DOHH2 (cell line): ENCODE results near the gene TSPAN32.

ENCODE experiments used
- H3F3A ChIP-seq: fragments of 200-600 bp; sonication (generic), shearing (Covaris generic); 2 replicates; pipeline ENCODE4 v1.6.0; 2016; ENCODE audit warnings: antibody characterized with exemption, mild to moderate bottlenecking; ENCODE audit not compliant: control insufficient read depth, insufficient read depth
- H3K27ac ChIP-seq: fragments of 200-600 bp; sonication (generic); 2 replicates; pipeline ENCODE4 v1.5.1; 2014; ENCODE audit warnings: low read depth, mild to moderate bottlenecking, low read length, moderate library complexity
- H3K27me3 ChIP-seq: fragments of 200-600 bp; sonication (generic); 2 replicates; pipeline ENCODE4 v1.6.1; 2014; ENCODE audit warnings: mild to moderate bottlenecking, low read length, mixed read lengths; ENCODE audit not compliant: control insufficient read depth
- H3K36me3 ChIP-seq: fragments of 200-600 bp; sonication (generic); 2 replicates; pipeline ENCODE4 v1.6.1; 2014; ENCODE audit warnings: mild to moderate bottlenecking, low read length, moderate library complexity, mixed read lengths; ENCODE audit not compliant: control insufficient read depth
- H3K4me1 ChIP-seq: fragments of 200-600 bp; sonication (generic); 2 replicates; pipeline ENCODE4 v1.6.1; 2014; ENCODE audit warnings: mild to moderate bottlenecking, low read length, mixed read lengths; ENCODE audit not compliant: control insufficient read depth
- H3K4me2 ChIP-seq: fragments of 200-600 bp; sonication (generic); 2 replicates; pipeline ENCODE4 v1.6.0; 2014; ENCODE audit warnings: mild to moderate bottlenecking, low read length, moderate library complexity
- H3K4me3 ChIP-seq: fragments of 200-600 bp; sonication (generic); 2 replicates; pipeline ENCODE4 v1.5.1; 2014; ENCODE audit warnings: mild to moderate bottlenecking, low read length, mixed read lengths
- H3K79me2 ChIP-seq: fragments of 200-600 bp; sonication (generic); 2 replicates; pipeline ENCODE4 v1.6.1; 2014; ENCODE audit warnings: mild to moderate bottlenecking, low read length, mixed read lengths; ENCODE audit not compliant: control insufficient read depth
- H3K9me2 ChIP-seq: fragments of 200-600 bp; sonication (generic); replicated peaks from 2 replicates; pipeline ENCODE4 v1.6.1; 2014; ENCODE audit warnings: mild to moderate bottlenecking, low read length, mixed read lengths; ENCODE audit not compliant: control insufficient read depth
- H3K9me3 ChIP-seq: fragments of 200-600 bp; sonication (generic); 2 replicates; pipeline ENCODE4 v1.6.1; 2014; ENCODE audit warnings: antibody characterized with exemption, low read length, mixed read lengths; ENCODE audit not compliant: control insufficient read depth, insufficient read depth
- H4K20me1 ChIP-seq: fragments of 200-600 bp; sonication (generic); 2 replicates; pipeline ENCODE4 v1.6.0; 2014; ENCODE audit warnings: low read depth, mild to moderate bottlenecking, antibody characterized with exemption, low read length, moderate library complexity; ENCODE audit not compliant: control insufficient read depth, insufficient read depth
- EZH2phosphoT487 ChIP-seq: fragments of 200-600 bp; sonication (generic); IDR thresholded peaks from 2 replicates; pipeline ENCODE4 v1.6.1; 2017; ENCODE audit warnings: borderline replicate concordance, mild to moderate bottlenecking, antibody characterized with exemption, low read length, moderate library complexity, mixed read lengths
- TF ChIP-seq, protein P1 (sequence below): fragments of 200-600 bp; sonication (generic); IDR thresholded peaks from one replicate; pipeline ENCODE4 v1.5.1; 2014; ENCODE audit warnings: antibody characterized with exemption, mild to moderate bottlenecking, low read depth, low read length; ENCODE audit not compliant: poor library complexity, severe bottlenecking

TSPAN32 gene

DNA sequence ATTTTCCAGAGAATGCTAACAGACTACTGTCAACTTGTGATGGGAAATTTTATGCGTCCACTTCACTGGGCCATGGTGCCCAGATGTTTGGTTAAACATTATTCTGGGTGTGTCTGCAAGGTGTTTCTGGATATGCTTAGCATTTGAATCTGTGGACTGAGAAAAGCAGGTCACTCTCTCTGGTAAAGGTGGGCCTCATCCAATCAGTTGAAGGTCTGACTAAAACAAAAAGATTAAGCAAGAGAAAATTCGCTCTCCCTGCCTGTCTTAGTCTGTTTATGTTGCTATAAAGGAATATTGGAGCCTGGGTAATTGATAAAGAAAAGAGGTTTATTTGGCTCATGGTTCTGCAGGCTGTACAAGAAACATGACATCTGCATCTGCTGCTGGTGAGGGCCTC is 43.2 kb downstream of the TSPAN32 start:
- Histone ChIP-seq H4K20me1 (no peaks in the 10 kb centered on the region), H3K4me1 (no peaks in the 10 kb centered on the region), H3K4me2 (no peak overlapping the region), H3K9me2 (no peaks in the 10 kb centered on the region), H3K36me3 (no peaks in the 10 kb centered on the region), H3K27ac (no peak overlapping the region), H3K9me3 (peaks cover 8% of the 10 kb centered on the region), H3K27me3 (peaks cover 7% of the 10 kb centered on the region; the same call in 1 of the 2 replicates), H3K79me2 (no peaks in the 10 kb centered on the region), H3K4me3 (no peak overlapping the region), H3F3A (no peaks in the 10 kb centered on the region)
- TF ChIP-seq, protein P1, sequence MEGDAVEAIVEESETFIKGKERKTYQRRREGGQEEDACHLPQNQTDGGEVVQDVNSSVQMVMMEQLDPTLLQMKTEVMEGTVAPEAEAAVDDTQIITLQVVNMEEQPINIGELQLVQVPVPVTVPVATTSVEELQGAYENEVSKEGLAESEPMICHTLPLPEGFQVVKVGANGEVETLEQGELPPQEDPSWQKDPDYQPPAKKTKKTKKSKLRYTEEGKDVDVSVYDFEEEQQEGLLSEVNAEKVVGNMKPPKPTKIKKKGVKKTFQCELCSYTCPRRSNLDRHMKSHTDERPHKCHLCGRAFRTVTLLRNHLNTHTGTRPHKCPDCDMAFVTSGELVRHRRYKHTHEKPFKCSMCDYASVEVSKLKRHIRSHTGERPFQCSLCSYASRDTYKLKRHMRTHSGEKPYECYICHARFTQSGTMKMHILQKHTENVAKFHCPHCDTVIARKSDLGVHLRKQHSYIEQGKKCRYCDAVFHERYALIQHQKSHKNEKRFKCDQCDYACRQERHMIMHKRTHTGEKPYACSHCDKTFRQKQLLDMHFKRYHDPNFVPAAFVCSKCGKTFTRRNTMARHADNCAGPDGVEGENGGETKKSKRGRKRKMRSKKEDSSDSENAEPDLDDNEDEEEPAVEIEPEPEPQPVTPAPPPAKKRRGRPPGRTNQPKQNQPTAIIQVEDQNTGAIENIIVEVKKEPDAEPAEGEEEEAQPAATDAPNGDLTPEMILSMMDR: no peak
- no peak for TF ChIP-seq EZH2phosphoT487

DNA sequence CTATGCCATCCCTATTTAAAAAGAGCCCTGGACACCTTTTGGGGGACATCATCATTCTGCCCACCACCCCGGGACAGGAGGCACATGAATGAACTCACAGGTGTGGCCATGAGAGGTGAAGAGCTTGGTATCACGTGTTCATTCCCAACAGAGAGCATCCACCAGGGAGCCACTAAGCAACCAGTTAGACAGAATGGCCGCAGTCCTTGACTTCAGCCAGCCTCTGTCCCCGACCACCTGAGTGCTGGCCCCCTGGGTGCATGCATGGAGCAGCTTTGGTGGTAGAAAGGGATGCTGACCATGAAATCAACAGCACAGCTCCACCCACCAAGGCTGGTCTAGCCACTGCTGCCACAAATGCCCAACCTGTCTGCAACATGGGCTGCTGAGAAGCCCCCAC is 44.2 kb downstream of the TSPAN32 start:
- no peaks in the 10 kb centered on the region for H3K9me2 ChIP-seq
- no peaks in the 10 kb centered on the region for H4K20me1 ChIP-seq
- no peak overlapping the region for H3K27ac ChIP-seq
- H3K4me1 ChIP-seq: no peaks in the 10 kb centered on the region
- H3K79me2 ChIP-seq: no peaks in the 10 kb centered on the region
- peaks cover 8% of the 10 kb centered on the region for H3K9me3 ChIP-seq
- TF ChIP-seq EZH2phosphoT487: no peak
- TF ChIP-seq, protein P1: no peak
- no peaks in the 10 kb centered on the region for H3K36me3 ChIP-seq
- H3K4me2 ChIP-seq: no peak overlapping the region
- no peaks in the 10 kb centered on the region for H3F3A ChIP-seq
- H3K27me3 ChIP-seq: peaks cover 5% of the 10 kb centered on the region; the same call in 1 of the 2 replicates
- no peak overlapping the region for H3K4me3 ChIP-seq

DNA sequence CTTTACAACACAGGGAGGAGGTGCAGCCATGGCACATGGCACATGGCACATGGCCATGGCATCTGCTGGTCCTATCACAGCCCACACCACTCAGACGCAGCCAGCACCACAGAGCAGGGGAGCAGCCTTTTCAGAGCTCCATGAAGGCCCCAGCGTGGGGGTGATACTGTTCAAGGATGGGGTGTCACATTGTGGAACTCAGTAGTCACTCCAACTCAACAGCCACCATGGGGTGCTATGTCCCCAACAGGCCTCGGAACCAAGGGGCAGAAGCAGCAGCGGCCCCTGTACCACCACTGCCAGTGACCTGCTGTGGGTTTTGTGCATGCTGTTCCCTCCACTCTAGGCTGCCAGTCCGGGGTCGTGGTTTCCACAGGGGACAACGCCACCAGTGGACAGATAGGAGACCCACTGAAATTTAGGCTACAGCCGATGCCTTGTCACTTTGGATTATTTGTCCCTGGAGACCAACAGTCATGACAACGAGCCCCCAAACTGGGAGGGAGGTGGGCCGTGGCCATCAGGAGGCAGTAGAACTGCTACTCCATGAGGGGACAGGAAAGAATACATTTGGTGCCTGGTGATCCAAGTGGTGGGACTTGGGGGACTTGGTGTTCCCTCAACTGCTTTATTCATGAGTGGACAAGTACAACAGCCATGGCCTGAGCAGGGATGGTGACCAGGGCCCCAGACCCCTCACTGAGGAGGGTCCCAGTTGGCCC is 44.9 kb downstream of the TSPAN32 start:
- no peak overlapping the region for H3K4me3 ChIP-seq
- no peak overlapping the region for H3K4me2 ChIP-seq
- no peaks in the 10 kb centered on the region for H4K20me1 ChIP-seq
- no peaks in the 10 kb centered on the region for H3K36me3 ChIP-seq
- H3K9me2 ChIP-seq: no peaks in the 10 kb centered on the region
- H3F3A ChIP-seq: no peaks in the 10 kb centered on the region
- H3K79me2 ChIP-seq: no peaks in the 10 kb centered on the region
- no peak for TF ChIP-seq EZH2phosphoT487
- TF ChIP-seq, protein P1: no peak
- peaks cover 8% of the 10 kb centered on the region for H3K9me3 ChIP-seq
- H3K27me3 ChIP-seq: peaks cover 6% of the 10 kb centered on the region
- no peaks in the 10 kb centered on the region for H3K4me1 ChIP-seq
- no peak overlapping the region for H3K27ac ChIP-seq
